Measurements from ENCODE around the gene NACA2. TPM values are rescaled to one million over a fixed set of nuclear protein-coding genes. Genes with fewer than 3 reads are reported as not detected.

Gene NACA2
- total and polyA plus RNA-seq, 2 donors (not counting 1 experiment from before 2014, with no cell fraction given) = not detected

- no peak for DNase-seq
- no peak overlapping the region for H3K4me3 ChIP-seq (ENCODE audit: control extremely low read depth in 1 of 5, extremely low read depth in 1 of 5, insufficient read depth in 1 of 5, low read depth in 2 of 5, low read length in 4 of 5)
- no peaks in the 10 kb centered on the region for H3K4me1 ChIP-seq (ENCODE audit: control insufficient read depth in 2 of 2, insufficient read depth in 2 of 2, low read length in 2 of 2)
- H3K9me3 Mint-ChIP-seq (ENCODE audit: insufficient read depth) = no peaks in the 10 kb centered on the region
- no peak overlapping the region for H3K4me3 Mint-ChIP-seq
- ChIA-PET POLR2A (no interaction called here), CTCF (no interaction called here)
- no peak overlapping the region for H2AFZ ChIP-seq (ENCODE audit: insufficient read depth, low read depth, low read length, poor library complexity, severe bottlenecking)
- H4K20me1 ChIP-seq (ENCODE audit: control insufficient read depth, insufficient read depth, low read length, poor library complexity, severe bottlenecking) = no peaks in the 10 kb centered on the region
- ATAC-seq (ENCODE audit: low read depth) = no peak
- no peaks in the 10 kb centered on the region for H3K4me1 Mint-ChIP-seq
- intact Hi-C loops (cut with micrococcal nuclease) = no loop called here
- H3K4me2 ChIP-seq (replicated peaks; ENCODE audit: low read depth, low read length, poor library complexity, severe bottlenecking) = no peak overlapping the region
- H3K27me3 Mint-ChIP-seq = peaks cover 37% of the 10 kb centered on the region
- H3K27ac Mint-ChIP-seq = no peak overlapping the region
- TF ChIP-seq EZH2 (IDR thresholded peaks at IDR 0.05; ENCODE audit: borderline replicate concordance, insufficient read depth, low read depth, low read length, poor library complexity, severe bottlenecking) (no peak), CTCF (IDR thresholded peaks at IDR 0.05) (no peak)
- H3K27ac ChIP-seq (ENCODE audit: low read length in 2 of 2) = no peak overlapping the region
- no peaks in the 10 kb centered on the region for H3K79me2 ChIP-seq (ENCODE audit: control insufficient read depth, insufficient read depth, low read length)
- no peaks in the 10 kb centered on the region for H3K9me3 ChIP-seq (ENCODE audit: control extremely low read depth in 1 of 3, control insufficient read depth in 2 of 3, insufficient read depth in 1 of 3, low read length in 2 of 3)
- WGBS (ENCODE audit: insufficient coverage) = 85% methylated on average over 6 of the region's 6 CpGs
- no peak overlapping the region for H3K9ac ChIP-seq (ENCODE audit: low read length)
- H3K36me3 ChIP-seq (replicated peaks in 1 of 2; ENCODE audit: control extremely low read depth in 1 of 2, control insufficient read depth in 1 of 2, extremely low read depth in 1 of 2, insufficient read depth in 2 of 2, low read length in 1 of 2) = no peaks in the 10 kb centered on the region
- peaks cover 0 to 4% (median 0%) of the 10 kb centered on the region in 4 experiments for H3K27me3 ChIP-seq (replicated peaks in 1 of 4; ENCODE audit: control extremely low read depth in 1 of 4, control insufficient read depth in 3 of 4, insufficient read depth in 4 of 4, low read length in 3 of 4)
Observed at GRCh38 chr17:61560071-61560470, 30.9 kb downstream of the NACA2 start.

- Histone ChIP-seq H3K4me2 (replicated peaks; ENCODE audit: low read depth, low read length, poor library complexity, severe bottlenecking) (no peak overlapping the region), H3K27ac (ENCODE audit: low read length in 2 of 2) (no peak overlapping the region), H3K4me3 (ENCODE audit: control extremely low read depth in 1 of 5, extremely low read depth in 1 of 5, insufficient read depth in 1 of 5, low read depth in 2 of 5, low read length in 4 of 5) (no peak overlapping the region), H3K9me3 (ENCODE audit: control extremely low read depth in 1 of 3, control insufficient read depth in 2 of 3, insufficient read depth in 1 of 3, low read length in 2 of 3) (no peaks in the 10 kb centered on the region), H4K20me1 (ENCODE audit: control insufficient read depth, insufficient read depth, low read length, poor library complexity, severe bottlenecking) (no peaks in the 10 kb centered on the region), H3K4me1 (ENCODE audit: control insufficient read depth in 2 of 2, insufficient read depth in 2 of 2, low read length in 2 of 2) (no peaks in the 10 kb centered on the region), H2AFZ (ENCODE audit: insufficient read depth, low read depth, low read length, poor library complexity, severe bottlenecking) (no peak overlapping the region), H3K27me3 (replicated peaks in 1 of 4; ENCODE audit: control extremely low read depth in 1 of 4, control insufficient read depth in 3 of 4, insufficient read depth in 4 of 4, low read length in 3 of 4) (peaks cover 0 to 9% (median 2%) of the 10 kb centered on the region in 4 experiments), H3K79me2 (ENCODE audit: control insufficient read depth, insufficient read depth, low read length) (no peaks in the 10 kb centered on the region), H3K9ac (ENCODE audit: low read length) (no peak overlapping the region), H3K36me3 (replicated peaks in 1 of 2; ENCODE audit: control extremely low read depth in 1 of 2, control insufficient read depth in 1 of 2, extremely low read depth in 1 of 2, insufficient read depth in 2 of 2, low read length in 1 of 2) (no peaks in the 10 kb centered on the region)
- TF ChIP-seq EZH2 (IDR thresholded peaks at IDR 0.05; ENCODE audit: borderline replicate concordance, insufficient read depth, low read depth, low read length, poor library complexity, severe bottlenecking) = no peak
- TF ChIP-seq CTCF (IDR thresholded peaks at IDR 0.05) = no peak
- ChIA-PET POLR2A (no interaction called here), CTCF (no interaction called here)
- WGBS (ENCODE audit: insufficient coverage) = 68% methylated on average over 3 of the region's 10 CpGs
- ATAC-seq (ENCODE audit: low read depth) (no peak), DNase-seq (no peak)
- intact Hi-C loops (cut with micrococcal nuclease) = no loop called here
- Mint-ChIP-seq H3K27me3 (peaks cover 44% of the 10 kb centered on the region), H3K4me1 (no peaks in the 10 kb centered on the region), H3K4me3 (no peak overlapping the region), H3K27ac (no peak overlapping the region), H3K9me3 (ENCODE audit: insufficient read depth) (no peaks in the 10 kb centered on the region)
Observed at GRCh38 chr17:61556224-61557188, 34.5 kb downstream of the NACA2 start.

Measured in B cell (primary cell).